HG03460 (cell line): ENCODE measurements around the gene BCAN.

Source experiments
- ATAC-seq: cut with Tn5 transposase; IDR thresholded peaks from one replicate; pipeline ENCODE4 v1.9.1; 2021; ENCODE audit not compliant: unreplicated experiment

BCAN gene

DNA sequence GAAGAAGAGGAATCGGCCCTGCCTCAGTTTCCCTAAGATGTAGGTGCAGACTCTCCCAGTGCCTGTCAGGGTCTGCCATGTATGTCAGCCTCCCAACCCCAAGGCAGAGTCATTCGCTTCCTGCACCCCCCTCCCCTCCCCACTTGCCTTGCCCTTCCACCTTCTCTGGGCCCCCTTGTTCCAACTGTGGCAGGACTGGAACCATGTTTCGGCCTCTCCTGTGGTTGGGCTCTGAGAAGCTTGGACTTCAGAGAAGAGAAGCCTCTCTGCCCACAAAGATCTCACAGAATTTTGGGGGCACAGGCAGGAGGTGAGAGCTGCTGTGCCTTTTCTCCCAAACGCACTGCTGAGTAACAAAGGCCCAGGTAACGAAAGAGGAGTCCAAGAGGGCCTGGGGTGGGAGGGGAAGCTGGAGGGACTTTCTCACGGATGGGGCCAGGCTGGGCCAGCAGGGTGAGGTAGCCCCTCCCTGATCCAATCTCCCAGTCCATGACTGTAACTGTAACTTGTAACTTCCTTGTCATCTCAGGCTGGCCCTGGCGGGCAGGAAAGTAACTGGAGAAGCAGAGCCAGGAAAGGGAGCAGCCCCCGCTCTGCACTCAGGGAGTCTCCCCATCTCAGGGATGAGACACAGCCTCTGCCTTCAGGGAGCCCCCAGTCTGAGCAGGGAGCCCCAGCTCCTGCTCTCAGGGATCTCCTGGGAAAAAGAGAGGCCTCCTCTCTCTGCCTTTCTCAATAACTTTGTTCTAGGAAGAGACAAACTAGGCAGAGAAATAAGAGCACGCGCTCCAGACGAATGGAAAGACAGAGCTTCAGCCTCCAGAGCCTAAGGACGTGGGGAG lies 52.2 kb downstream of the BCAN start:
- ATAC-seq = no peak

GRCh38 chr1:156694690-156694962 lies 52.7 kb downstream of the BCAN start:
- no peak for ATAC-seq

DNA sequence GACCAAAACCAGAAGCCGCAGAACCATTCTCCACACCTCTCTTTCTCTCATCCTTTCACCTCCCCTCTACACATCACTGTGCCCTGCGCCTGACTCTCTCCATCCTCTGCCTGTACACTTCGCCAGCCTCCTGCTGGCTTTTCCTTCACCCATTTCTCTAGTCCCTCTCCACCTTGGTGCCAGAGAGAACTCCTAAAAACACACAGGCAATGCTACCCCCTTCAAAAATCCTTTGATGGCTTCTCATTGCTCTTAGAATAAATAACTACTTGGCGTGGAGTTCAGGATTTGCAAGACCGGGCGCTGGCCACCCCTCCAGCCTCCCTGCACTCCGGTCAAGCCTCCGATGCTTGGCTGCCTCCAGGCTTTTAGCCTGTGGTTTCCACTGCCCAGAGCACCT lies 54.8 kb downstream of the BCAN start:
- ATAC-seq = no peak

DNA sequence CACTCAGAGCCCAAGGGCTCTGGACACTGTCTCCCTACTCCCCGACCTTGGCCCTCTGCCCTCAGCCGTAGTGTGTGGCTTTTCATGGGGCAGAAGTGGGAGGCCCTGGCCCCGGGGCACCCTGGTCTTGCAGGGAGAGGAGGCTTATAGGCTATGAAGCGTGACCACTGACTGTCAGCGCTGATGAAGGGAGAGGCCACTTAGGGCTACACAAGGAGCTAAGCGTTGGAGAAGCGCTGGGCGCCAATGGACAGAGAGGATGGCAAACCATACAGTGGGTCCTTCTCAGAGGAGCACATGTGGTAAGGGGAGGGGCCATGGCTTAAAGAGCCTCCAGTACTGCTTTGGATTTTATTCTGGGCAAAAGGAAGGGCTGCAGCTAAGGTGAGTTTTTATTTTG lies 55.6 kb downstream of the BCAN start:
- no peak for ATAC-seq

DNA sequence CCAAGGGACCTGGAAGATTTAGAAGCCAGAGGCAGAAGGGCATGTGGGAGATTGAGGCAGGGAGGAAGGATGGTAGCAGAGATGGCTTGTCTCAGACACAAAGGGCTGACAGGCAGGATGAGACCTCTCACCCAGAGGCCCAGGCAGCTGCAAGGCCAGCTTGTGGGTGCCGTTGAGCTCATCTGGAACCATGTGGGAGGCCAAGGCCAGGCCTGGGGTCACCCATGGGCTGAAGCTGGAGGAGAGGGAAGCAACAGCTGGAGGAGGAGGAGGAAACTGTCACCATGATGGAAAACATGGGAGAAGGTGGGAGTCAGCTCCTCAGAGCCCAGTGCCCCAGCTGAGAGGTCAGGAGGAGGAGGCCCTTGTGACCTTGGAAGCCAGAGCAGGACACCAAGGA lies 57.1 kb downstream of the BCAN start:
- ATAC-seq = no peak

- ATAC-seq = no peak
Measured at GRCh38 chr1:156700736-156701531, 59.0 kb downstream of the BCAN start.

DNA sequence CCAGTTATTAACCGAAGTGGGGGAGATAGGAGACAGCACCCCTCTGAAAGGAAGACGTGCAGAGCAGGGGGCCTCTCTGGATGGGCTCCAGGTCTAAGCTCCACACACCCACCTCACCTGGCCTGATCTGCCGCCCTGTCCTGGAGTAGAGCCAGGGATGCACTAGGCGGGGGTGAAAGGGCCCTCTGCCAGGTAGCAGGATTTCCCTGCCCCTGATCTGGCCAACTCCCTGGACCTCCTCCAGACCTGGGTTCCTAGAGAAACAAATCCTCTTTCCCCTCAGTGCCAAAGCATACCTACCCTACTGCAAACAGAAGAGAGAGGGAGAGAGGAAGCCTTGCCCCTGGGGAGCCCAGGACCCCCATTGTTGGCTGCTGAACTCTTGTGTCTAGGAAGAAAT lies 61.4 kb downstream of the BCAN start:
- ATAC-seq = no peak

- ATAC-seq = no peak
Measured at GRCh38 chr1:156703741-156704140, 61.8 kb downstream of the BCAN start.

DNA sequence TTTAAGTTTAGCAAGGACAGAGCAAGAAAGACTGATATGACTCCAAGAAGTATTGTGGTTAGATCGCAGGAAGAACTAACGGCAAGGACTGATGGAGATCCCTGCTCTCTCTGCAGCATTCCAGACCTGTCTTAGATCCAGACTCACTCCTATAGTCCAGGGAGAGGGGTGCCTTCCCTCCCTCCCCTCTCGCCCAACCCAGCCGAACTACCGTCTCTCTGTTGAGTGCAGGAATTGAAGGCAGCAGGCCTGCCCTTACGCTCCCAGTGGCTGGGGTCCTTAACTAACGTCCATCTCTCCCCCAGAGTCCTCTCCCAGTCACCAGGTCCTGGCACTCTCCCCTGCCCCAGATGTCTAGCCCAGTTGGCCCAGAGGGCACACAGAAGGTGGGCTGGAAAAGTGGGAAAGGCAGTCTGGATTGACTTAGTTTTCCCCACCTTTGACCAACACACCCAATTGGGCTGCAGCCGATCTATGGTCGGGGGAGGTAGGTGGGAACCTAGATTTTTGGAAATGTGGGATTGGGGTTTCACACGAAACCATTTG lies 62.3 kb downstream of the BCAN start:
- ATAC-seq = no peak

DNA sequence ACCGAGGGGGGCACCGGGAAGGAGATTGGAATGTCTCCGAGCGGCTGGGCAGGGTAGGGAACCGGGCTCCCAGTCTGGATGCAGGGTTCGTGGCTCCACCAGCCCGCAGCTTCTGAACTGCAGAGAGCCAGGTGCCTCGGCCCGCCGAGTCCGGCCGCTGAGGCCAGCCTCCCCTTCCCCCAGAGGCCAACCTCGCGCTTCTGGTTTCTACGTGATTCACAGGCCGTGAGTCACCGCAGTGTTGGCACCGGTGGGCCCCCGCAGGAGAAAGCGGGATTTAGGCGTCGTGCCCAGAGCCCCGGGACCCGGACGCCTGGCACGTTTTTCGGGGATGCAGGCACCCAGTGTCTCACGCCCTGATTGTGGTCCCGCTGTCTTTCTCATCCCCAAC lies 63.0 kb downstream of the BCAN start:
- no peak for ATAC-seq

- no peak for ATAC-seq
Measured at GRCh38 chr1:156705321-156705917, 63.5 kb downstream of the BCAN start, which contains the start of gene CRABP2. TSS of gene CRABP2 (minus strand) at chr1:156705583. CDS start at chr1:156705446, 137 bp downstream.

DNA sequence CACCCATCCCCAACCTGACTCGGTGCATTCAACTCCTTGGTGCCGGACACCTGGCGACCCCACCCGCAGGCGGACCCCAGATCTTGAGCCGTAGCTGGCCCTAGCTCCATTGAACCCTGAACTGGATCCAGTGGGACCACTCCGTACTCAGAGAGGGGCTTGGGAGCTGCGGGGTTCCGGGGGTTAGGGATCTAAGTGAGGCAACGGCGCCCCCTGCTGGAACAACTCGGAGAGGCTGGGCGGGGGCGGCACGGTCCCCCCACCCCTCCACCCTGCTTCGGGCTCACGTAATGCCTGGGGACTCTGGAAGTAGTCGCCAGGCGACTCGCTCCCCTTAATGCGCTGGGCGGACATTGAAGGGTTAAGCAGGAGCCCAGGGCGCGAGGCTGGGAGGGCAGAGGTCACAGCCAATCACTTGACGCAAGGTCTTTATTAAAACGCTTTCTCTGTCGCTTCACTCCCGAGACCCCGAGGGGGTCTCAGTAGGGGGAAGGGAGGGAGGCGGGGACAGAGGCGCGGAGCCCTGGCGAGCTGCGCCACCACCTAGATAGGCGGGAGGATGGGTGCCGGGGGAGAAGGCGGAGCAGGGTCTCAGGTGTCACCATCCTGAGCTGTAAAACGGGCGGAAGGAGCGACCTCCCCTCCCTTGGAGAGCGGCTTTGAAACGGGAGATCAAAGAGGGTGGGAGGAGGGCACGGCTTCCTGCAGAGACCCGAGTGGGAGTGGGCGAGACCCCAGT lies 64.2 kb downstream of the BCAN start:
- no peak for ATAC-seq

GRCh38 chr1:156706657-156707416 lies 64.9 kb downstream of the BCAN start:
- no peak for ATAC-seq

DNA sequence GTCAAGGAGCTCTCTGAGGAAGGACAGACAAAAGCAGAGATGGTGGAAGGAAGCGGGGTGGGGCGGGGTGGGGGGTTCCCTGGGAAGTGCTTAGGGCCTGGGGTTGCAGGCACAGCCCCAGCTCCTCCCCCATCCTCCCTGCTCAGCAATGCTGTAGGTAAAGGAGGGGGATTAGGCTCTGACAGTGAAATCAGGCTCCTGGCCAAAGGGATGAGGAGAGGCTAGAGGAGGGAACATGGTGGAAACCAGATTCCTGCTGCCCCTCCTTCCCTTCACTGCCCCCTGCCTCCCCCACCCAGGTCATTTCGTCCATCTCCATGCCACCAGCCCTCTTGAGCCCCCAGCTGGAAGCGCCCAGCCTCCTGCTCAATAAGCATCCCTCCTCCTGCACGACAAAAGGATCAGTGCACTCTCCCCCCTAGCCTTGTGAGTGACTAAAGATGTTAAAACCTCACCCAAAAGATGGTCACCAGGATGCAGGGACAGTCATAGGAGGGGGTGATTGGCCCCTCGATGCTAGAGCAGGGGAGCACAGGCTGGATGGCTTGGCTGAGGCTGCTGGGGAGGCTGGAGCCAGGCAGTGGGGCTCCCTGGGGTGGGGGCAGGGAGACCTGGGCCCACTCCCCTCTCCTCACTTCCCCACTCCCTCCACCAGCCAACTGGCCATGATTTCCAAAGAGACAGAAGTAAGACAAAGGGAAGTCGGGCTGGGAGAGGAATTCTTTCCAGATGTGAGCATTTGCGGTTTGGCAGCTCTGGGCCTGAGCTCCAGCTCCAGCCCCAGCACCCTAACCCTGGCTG lies 65.7 kb downstream of the BCAN start:
- no peak for ATAC-seq

DNA sequence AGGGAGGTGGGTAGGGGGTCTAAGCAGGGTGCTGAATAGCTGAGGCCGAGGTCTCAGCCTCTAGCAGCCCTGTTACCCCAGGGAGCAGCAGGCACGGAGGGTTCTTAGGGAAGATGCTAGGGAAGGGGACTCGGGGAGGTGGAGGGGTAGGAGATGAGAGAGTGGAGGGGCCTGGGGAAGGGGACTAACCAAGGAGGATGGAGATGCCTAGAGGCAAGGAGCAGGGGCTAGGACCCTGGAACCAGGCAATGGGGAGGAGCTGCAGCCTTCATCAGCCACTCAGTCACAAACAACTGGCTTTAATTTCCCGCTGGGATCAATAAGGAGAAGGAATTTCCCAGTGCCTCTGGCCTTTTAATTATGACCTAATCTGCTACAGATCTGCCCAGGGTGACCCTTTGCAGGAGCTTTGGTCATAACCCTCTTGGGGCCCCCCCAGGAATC lies 66.3 kb downstream of the BCAN start:
- no peak for ATAC-seq

GRCh38 chr1:156709031-156709430 lies 67.1 kb downstream of the BCAN start:
- no peak for ATAC-seq
